ENCODE results near the gene METRN.

The METRN gene

DNA sequence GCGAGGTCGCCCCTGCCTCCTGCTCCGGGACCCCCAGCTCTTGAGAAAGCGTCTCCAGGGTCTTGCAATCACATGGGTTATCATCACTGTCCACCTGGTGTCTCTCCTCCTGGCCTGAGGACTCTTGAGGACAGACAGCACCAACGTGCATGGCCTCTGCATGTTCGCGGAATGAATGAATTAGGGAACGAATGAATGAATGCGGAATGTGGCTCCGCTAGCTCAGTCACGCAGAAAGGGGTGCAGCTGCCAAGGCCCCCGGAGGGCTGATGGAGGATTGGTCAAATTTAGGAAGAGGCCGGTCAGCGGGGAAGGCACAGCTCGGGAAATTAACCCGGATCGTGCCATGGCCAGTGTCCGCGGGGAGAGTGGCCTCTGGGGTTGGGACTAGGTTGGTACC lies 12.6 kb upstream of the METRN start:
- no peaks in the 10 kb centered on the region for H3K9me2 ChIP-seq (replicated peaks; ENCODE audit: insufficient read depth, low read length)
- no peaks in the 10 kb centered on the region for H4K20me1 ChIP-seq (ENCODE audit: insufficient read depth, low read length)
- H3K79me2 ChIP-seq (ENCODE audit: low read length) = no peaks in the 10 kb centered on the region
- no peaks in the 10 kb centered on the region for H3K36me3 ChIP-seq (replicated peaks; ENCODE audit: insufficient read depth, low read length)
- no peak overlapping the region for H2AFZ ChIP-seq (ENCODE audit: low read length)
- H3K27me3 ChIP-seq (replicated peaks; ENCODE audit: insufficient read depth, low read length) = peaks cover 82% of the 10 kb centered on the region
- H3K9ac ChIP-seq (ENCODE audit: low read length) = no peak overlapping the region
- H3K9me3 ChIP-seq (replicated peaks; ENCODE audit: insufficient read depth, low read length) = no peaks in the 10 kb centered on the region
- no peak for DNase-seq
- H3K4me3 ChIP-seq (ENCODE audit: low read length) = no peak overlapping the region
- no peaks in the 10 kb centered on the region for H3K4me1 ChIP-seq (ENCODE audit: low read length)
- no peaks in the 10 kb centered on the region for H3F3A ChIP-seq (ENCODE audit: insufficient read depth, low read length)
- H3K4me2 ChIP-seq (ENCODE audit: low read depth, low read length) = no peak overlapping the region
- H3K27ac ChIP-seq (ENCODE audit: low read length) = no peak overlapping the region
- TF ChIP-seq, protein P1, sequence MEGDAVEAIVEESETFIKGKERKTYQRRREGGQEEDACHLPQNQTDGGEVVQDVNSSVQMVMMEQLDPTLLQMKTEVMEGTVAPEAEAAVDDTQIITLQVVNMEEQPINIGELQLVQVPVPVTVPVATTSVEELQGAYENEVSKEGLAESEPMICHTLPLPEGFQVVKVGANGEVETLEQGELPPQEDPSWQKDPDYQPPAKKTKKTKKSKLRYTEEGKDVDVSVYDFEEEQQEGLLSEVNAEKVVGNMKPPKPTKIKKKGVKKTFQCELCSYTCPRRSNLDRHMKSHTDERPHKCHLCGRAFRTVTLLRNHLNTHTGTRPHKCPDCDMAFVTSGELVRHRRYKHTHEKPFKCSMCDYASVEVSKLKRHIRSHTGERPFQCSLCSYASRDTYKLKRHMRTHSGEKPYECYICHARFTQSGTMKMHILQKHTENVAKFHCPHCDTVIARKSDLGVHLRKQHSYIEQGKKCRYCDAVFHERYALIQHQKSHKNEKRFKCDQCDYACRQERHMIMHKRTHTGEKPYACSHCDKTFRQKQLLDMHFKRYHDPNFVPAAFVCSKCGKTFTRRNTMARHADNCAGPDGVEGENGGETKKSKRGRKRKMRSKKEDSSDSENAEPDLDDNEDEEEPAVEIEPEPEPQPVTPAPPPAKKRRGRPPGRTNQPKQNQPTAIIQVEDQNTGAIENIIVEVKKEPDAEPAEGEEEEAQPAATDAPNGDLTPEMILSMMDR (IDR thresholded peaks at IDR 0.05; ENCODE audit: low read length) = no peak
- no peak for TF ChIP-seq EZH2 (optimal IDR thresholded peaks at IDR 0.05; ENCODE audit: low read depth, low read length)

DNA sequence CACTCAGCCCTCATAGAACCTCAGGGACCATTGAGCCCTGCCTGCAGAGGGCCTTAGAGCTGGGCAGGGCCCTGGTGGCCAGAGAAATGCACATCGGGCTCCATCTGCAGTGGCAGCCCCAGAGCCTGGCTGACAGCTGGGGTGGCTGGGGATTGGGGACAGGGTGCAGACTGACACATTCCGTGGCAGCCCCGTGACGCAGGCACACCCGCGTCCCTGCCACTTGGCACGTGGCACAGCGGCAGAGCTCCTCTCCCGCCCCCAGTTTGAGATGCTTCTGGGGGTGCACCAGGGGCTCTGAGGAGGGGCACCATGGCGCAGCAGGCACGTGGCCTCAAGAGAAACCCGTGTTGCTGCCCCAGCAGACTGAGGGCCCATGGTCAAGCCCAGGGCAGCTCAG lies 11.5 kb upstream of the METRN start:
- Histone ChIP-seq H3K4me3 (ENCODE audit: low read length) (no peak overlapping the region), H3K79me2 (ENCODE audit: low read length) (no peaks in the 10 kb centered on the region), H3K27ac (ENCODE audit: low read length) (no peak overlapping the region), H2AFZ (ENCODE audit: low read length) (no peak overlapping the region), H3K9ac (ENCODE audit: low read length) (no peak overlapping the region), H3K4me1 (ENCODE audit: low read length) (no peaks in the 10 kb centered on the region), H3K27me3 (replicated peaks; ENCODE audit: insufficient read depth, low read length) (peaks cover 77% of the 10 kb centered on the region), H3F3A (ENCODE audit: insufficient read depth, low read length) (no peaks in the 10 kb centered on the region), H3K4me2 (ENCODE audit: low read depth, low read length) (no peak overlapping the region), H3K36me3 (replicated peaks; ENCODE audit: insufficient read depth, low read length) (no peaks in the 10 kb centered on the region), H3K9me3 (replicated peaks; ENCODE audit: insufficient read depth, low read length) (no peaks in the 10 kb centered on the region), H4K20me1 (ENCODE audit: insufficient read depth, low read length) (no peaks in the 10 kb centered on the region), H3K9me2 (replicated peaks; ENCODE audit: insufficient read depth, low read length) (no peaks in the 10 kb centered on the region)
- DNase-seq = no peak
- TF ChIP-seq EZH2phosphoT487 (IDR thresholded peaks at IDR 0.05; ENCODE audit: low read length) (no peak), EZH2 (optimal IDR thresholded peaks at IDR 0.05; ENCODE audit: low read depth, low read length) (no peak)
- TF ChIP-seq, protein P1 (IDR thresholded peaks at IDR 0.05; ENCODE audit: low read length) = no peak

GRCh38 chr16:704047-704446 lies 10.9 kb upstream of the METRN start:
- H3F3A ChIP-seq (ENCODE audit: insufficient read depth, low read length) = no peaks in the 10 kb centered on the region
- DNase-seq = no peak
- no peaks in the 10 kb centered on the region for H3K9me2 ChIP-seq (replicated peaks; ENCODE audit: insufficient read depth, low read length)
- H3K9ac ChIP-seq (ENCODE audit: low read length) = no peak overlapping the region
- H3K36me3 ChIP-seq (replicated peaks; ENCODE audit: insufficient read depth, low read length) = no peaks in the 10 kb centered on the region
- H2AFZ ChIP-seq (ENCODE audit: low read length) = no peak overlapping the region
- TF ChIP-seq, protein P1 (IDR thresholded peaks at IDR 0.05; ENCODE audit: low read length) = no peak
- no peak for TF ChIP-seq EZH2phosphoT487 (IDR thresholded peaks at IDR 0.05; ENCODE audit: low read length)
- TF ChIP-seq EZH2 (optimal IDR thresholded peaks at IDR 0.05; ENCODE audit: low read depth, low read length) = no peak
- H3K9me3 ChIP-seq (replicated peaks; ENCODE audit: insufficient read depth, low read length) = no peaks in the 10 kb centered on the region
- no peaks in the 10 kb centered on the region for H3K79me2 ChIP-seq (ENCODE audit: low read length)
- no peak overlapping the region for H3K4me3 ChIP-seq (ENCODE audit: low read length)
- no peaks in the 10 kb centered on the region for H3K4me1 ChIP-seq (ENCODE audit: low read length)
- H3K4me2 ChIP-seq (ENCODE audit: low read depth, low read length) = no peak overlapping the region
- H4K20me1 ChIP-seq (ENCODE audit: insufficient read depth, low read length) = no peaks in the 10 kb centered on the region
- H3K27ac ChIP-seq (ENCODE audit: low read length) = no peak overlapping the region
- peaks cover 78% of the 10 kb centered on the region for H3K27me3 ChIP-seq (replicated peaks; ENCODE audit: insufficient read depth, low read length)

All from MM.1S (cell line).